GM18498 (cell line): ENCODE measurements around the gene SLFN13.
"Not testable (repeated sequence)": the region's sequence is repeated elsewhere in the genome, so short reads cannot be mapped to it uniquely, and the experiment has no call there.

Experiments
- ATAC-seq: cut with Tn5 transposase; IDR thresholded peaks from one replicate; pipeline ENCODE4 v1.9.1; 2021; ENCODE audit warnings: mild to moderate bottlenecking, moderate library complexity; ENCODE audit not compliant: unreplicated experiment

Gene SLFN13

GRCh38 chr17:35433075-35433894 lies 15.3 kb downstream of the SLFN13 start:
- ATAC-seq: peak; percentile 41

GRCh38 chr17:35432176-35433074 lies 16.1 kb downstream of the SLFN13 start, which contains the start of gene SLFN12:
SLFN12 (minus strand) TSS chr17:35432500; CDS start chr17:35423028, 9,472 bp downstream.
- peak; percentile 85 for ATAC-seq

- no peak for ATAC-seq
Measured at GRCh38 chr17:35429702-35430101, 18.9 kb downstream of the SLFN13 start.

- no peak for ATAC-seq
Measured at GRCh38 chr17:35428229-35428628, 20.3 kb downstream of the SLFN13 start.

GRCh38 chr17:35423761-35424160 lies 24.8 kb downstream of the SLFN13 start:
- no peak for ATAC-seq

GRCh38 chr17:35421069-35421468 lies 27.5 kb downstream of the SLFN13 start:
- not testable (repeated sequence) for ATAC-seq

- ATAC-seq: no peak
Measured at GRCh38 chr17:35416659-35417058, 31.9 kb downstream of the SLFN13 start.

GRCh38 chr17:35414707-35415106 lies 33.9 kb downstream of the SLFN13 start:
- not testable (repeated sequence) for ATAC-seq

GRCh38 chr17:35414247-35414646 lies 34.3 kb downstream of the SLFN13 start:
- no peak for ATAC-seq

- no peak for ATAC-seq
Measured at GRCh38 chr17:35407531-35407930, 41.0 kb downstream of the SLFN13 start.

- ATAC-seq: no peak
Measured at GRCh38 chr17:35406568-35406967, 42.0 kb downstream of the SLFN13 start.

- no peak for ATAC-seq
Measured at GRCh38 chr17:35404360-35404759, 44.2 kb downstream of the SLFN13 start.

GRCh38 chr17:35393783-35394182 lies 54.8 kb downstream of the SLFN13 start:
- not testable (repeated sequence) for ATAC-seq

- no peak for ATAC-seq
Measured at GRCh38 chr17:35390663-35391062, 57.9 kb downstream of the SLFN13 start.

GRCh38 chr17:35390156-35390555 lies 58.4 kb downstream of the SLFN13 start:
- no peak for ATAC-seq

GRCh38 chr17:35387496-35387895 lies 61.1 kb downstream of the SLFN13 start:
- ATAC-seq: no peak
